Bronchial epithelial cell (primary cell): ENCODE results near the gene C6orf89. TPM values are rescaled to one million over a fixed set of nuclear protein-coding genes. Genes with fewer than 3 reads are reported as not detected.

Source experiments
- DNase-seq: peaks from one replicate; pipeline ENCODE4 v3.0.0-alpha.2; 2010; ENCODE audit warnings: low read depth
- FAIRE-seq: peaks from 2 replicates; lab custom pipeline; 2011; peaks lifted over from hg19 to GRCh38; lab: Jason Lieb, UNC
- H3K27me3 ChIP-seq: 2 replicates; pipeline ENCODE4 v1.5.1; 2011; ENCODE audit warnings: low read length; ENCODE audit not compliant: control insufficient read depth, insufficient read depth
- H3K36me3 ChIP-seq: 2 replicates; pipeline ENCODE4 v1.5.1; 2011; ENCODE audit warnings: low read length; ENCODE audit not compliant: control insufficient read depth, insufficient read depth
- H3K4me3 ChIP-seq: 2 replicates; pipeline ENCODE4 v1.5.1; 2011; ENCODE audit warnings: mild to moderate bottlenecking, low read depth, low read length, control low read depth
- total RNA-seq: library from RNA; depleted of rRNA; stranded (reverse); fragments of >200 nt; gene quantifications from 2 replicates; pipeline ENCODE4 v1.2.1, GENCODE V29; 2014
- TF ChIP-seq, protein P1 (sequence below): IDR thresholded peaks from 2 replicates; pipeline ENCODE4 v1.5.1; 2011; ENCODE audit warnings: mild to moderate bottlenecking, moderate library complexity, low read length, control low read depth, inconsistent platforms; ENCODE audit not compliant: insufficient read depth, severe bottlenecking

The C6orf89 gene
- total RNA-seq, 1 donor from 2014 or later: 21.9 TPM

DNA sequence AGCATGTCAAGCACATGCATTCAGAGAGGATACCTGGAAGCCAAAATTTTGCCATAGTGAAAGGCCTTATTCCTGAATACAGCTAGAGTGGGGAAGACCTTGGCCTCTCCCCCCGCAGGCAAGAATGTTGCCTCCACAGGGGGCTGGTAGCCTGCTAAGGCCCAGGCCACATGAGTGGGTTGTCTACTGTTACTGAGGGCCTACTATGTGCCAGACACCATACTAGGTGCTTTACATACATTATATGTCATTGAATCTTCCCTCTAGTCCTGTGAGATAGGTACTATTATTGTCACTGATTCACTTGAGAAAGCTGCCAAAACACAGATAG is 68.1 kb downstream of the C6orf89 start:
- DNase-seq (no peak), FAIRE-seq (no peak)
- no peaks in the 10 kb centered on the region for H3K36me3 ChIP-seq
- H3K27me3 ChIP-seq: no peaks in the 10 kb centered on the region
- TF ChIP-seq, protein P1, sequence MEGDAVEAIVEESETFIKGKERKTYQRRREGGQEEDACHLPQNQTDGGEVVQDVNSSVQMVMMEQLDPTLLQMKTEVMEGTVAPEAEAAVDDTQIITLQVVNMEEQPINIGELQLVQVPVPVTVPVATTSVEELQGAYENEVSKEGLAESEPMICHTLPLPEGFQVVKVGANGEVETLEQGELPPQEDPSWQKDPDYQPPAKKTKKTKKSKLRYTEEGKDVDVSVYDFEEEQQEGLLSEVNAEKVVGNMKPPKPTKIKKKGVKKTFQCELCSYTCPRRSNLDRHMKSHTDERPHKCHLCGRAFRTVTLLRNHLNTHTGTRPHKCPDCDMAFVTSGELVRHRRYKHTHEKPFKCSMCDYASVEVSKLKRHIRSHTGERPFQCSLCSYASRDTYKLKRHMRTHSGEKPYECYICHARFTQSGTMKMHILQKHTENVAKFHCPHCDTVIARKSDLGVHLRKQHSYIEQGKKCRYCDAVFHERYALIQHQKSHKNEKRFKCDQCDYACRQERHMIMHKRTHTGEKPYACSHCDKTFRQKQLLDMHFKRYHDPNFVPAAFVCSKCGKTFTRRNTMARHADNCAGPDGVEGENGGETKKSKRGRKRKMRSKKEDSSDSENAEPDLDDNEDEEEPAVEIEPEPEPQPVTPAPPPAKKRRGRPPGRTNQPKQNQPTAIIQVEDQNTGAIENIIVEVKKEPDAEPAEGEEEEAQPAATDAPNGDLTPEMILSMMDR: no peak
- H3K4me3 ChIP-seq: no peak overlapping the region

DNA sequence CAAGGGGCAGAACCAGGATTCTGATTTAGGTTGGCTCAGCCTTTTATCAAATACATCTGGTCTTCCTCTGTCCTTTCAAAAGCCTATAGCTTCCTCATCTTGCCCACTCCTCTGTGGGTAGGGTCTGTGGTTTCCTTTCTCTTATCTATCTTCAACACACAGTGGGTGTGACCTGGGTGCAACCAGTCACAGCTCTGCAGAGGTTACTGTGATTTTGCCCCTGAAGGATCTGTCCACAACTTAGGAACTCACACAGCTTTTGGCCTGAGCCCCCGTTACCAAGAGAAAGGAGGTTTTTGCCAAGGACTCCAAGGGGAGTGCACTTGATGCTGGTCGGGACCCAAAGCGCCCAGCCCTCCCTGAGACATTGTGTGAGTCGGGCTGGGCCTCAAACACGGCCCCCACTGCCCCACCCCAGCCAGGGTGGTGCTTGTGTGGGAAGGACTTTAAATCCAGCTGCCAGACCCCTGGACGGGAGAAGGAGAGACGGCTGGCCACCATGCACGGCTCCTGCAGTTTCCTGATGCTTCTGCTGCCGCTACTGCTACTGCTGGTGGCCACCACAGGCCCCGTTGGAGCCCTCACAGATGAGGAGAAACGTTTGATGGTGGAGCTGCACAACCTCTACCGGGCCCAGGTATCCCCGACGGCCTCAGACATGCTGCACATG is 68.6 kb downstream of the C6orf89 start, which contains the start of gene PI16:
TSS of gene PI16 (plus strand) at position 477 of the 670 bp plus-strand sequence. CDS start at position 500, 23 bp downstream.
- DNase-seq (no peak), FAIRE-seq (no peak)
- Histone ChIP-seq H3K36me3 (no peaks in the 10 kb centered on the region), H3K4me3 (no peak within 1 kb of the TSS), H3K27me3 (no peaks in the 10 kb centered on the region)
- TF ChIP-seq, protein P1: no peak

DNA sequence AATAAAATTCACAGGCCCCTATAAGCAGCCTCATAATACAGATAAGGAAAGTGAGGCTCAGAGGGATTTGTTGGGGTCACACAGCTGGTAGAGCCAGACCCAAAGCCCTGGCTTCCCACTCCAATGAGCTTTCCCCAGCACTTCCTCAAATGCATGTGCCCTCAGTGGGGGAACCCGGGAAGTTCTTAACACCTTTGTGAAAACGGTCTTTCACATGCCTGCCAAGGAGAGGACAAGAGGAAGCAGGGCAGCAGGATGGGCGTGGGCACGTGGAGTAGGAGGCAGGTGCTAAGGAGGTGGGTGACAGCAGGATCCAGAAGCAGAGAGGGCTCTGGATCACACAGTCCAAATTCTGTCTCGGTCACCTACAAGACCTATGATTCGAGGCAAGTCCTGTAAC is 69.4 kb downstream of the C6orf89 start:
- Histone ChIP-seq H3K4me3 (no peak overlapping the region), H3K27me3 (no peaks in the 10 kb centered on the region), H3K36me3 (no peaks in the 10 kb centered on the region)
- FAIRE-seq: no peak
- TF ChIP-seq, protein P1: no peak
- DNase-seq: no peak

DNA sequence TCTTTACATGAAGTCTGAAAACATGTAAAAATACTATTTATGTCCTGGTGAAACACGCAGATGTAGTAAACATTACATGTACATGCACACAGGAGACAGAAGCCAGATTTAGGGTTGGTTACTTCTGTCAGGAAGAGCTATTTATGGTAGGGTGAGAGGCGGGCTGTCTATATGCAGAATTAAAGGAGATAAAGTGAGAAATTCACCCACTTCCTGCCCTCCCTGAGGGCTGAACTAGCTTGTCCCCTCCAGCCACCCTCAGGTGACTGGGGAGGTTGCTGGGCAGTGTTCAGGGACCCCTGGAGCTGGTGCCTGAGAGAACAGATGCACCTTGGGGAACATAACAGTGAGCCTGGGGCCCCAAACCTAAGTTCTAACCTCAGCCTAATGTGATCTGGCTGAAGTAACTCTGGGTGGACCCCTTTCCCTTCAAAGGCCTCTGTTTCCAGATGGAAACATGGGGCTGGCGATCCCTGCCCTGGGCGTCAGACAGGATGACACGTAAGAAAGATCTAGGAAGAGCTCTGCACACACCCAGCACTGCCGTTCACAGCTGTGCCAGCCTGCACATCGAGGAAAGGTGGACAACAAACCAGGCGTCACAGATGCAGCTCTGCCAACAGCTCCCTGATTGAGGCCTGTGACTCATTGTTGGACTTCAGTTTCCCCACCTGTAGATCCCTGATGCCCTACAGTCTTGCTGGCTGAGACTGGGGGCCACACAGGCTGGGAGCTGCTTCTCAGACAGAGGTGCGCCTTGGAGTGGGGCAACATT is 70.1 kb downstream of the C6orf89 start:
- Histone ChIP-seq H3K4me3 (no peak overlapping the region), H3K36me3 (no peaks in the 10 kb centered on the region), H3K27me3 (no peaks in the 10 kb centered on the region)
- TF ChIP-seq, protein P1: no peak
- peak; percentile 18 for FAIRE-seq
- DNase-seq: peak; percentile 85

DNA sequence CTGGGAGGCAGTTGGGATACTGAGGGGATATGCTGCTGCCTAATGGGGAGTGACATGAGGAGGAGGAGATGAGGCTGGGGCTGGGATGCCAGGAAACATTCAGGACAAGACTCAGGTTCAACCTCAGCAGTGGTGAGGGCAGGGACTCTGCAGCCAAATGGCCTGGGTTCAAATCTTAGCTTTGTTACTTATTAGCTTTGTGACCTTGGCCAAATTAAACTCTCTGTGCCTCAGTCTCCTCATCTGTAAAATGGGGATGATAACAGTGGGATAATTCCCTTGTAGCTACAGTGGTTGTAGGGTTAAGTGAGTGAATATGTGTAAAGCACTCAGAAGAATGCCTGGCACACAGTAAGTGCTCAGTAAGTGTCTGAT is 70.7 kb downstream of the C6orf89 start:
- no peak for FAIRE-seq
- no peaks in the 10 kb centered on the region for H3K36me3 ChIP-seq
- no peak for DNase-seq
- TF ChIP-seq, protein P1: no peak
- no peaks in the 10 kb centered on the region for H3K27me3 ChIP-seq
- no peak overlapping the region for H3K4me3 ChIP-seq
